Measurements from ENCODE around the gene UBE2QL1.

GRCh38 chr5:6453937-6454560 is 5.4 kb downstream of the UBE2QL1 start:
- no peak for TF ChIP-seq CTCF (conservative IDR thresholded peaks at IDR 0.05; ENCODE audit: low read length)
- no peak for TF ChIP-seq EZH2phosphoT487 (IDR thresholded peaks at IDR 0.05; ENCODE audit: borderline replicate concordance, low read depth, low read length)
